Esophagus muscularis mucosa (tissue), 4 donors: ENCODE measurements around the gene PER2. TPM values are rescaled to one million over a fixed set of nuclear protein-coding genes. Genes with fewer than 3 reads are reported as not detected.

Experiments
- DNase-seq: peaks from one replicate; pipeline ENCODE4 v3.0.0-alpha.2; 2017; ENCODE audit errors: extremely low spot score
- H3K27ac ChIP-seq, 4 donors: fragments of 200-600 bp; sonication (generic); replicated peaks in 1 of 4; 1 replicate in 3 of 4; 2 replicates in 1 of 4; pipeline ENCODE4 v1.5.1; 2016 to 2019; ENCODE audit warnings: mild to moderate bottlenecking in 1 of 4
- H3K27me3 ChIP-seq, 4 donors: fragments of 200-600 bp; sonication (generic); one replicate each; pipeline versions ENCODE4 v1.5.1 to v1.6.0; 2016 to 2019
- H3K36me3 ChIP-seq, 4 donors: fragments of 200-600 bp; sonication (generic); one replicate each; pipeline ENCODE4 v1.5.1; 2016 to 2019
- H3K4me1 ChIP-seq, 4 donors: fragments of 200-600 bp; sonication (generic); one replicate each; pipeline ENCODE4 v1.5.1; 2016 to 2019
- H3K4me3 ChIP-seq, 4 donors: fragments of 200-600 bp; sonication (generic); 1 replicate in 2 of 4; 2 replicates in 2 of 4; pipeline ENCODE4 v1.5.1; 2016 to 2019; ENCODE audit warnings: mild to moderate bottlenecking in 4 of 4, moderate library complexity in 1 of 4
- H3K9me3 ChIP-seq, 4 donors: fragments of 200-600 bp; sonication (generic); 1 replicate in 3 of 4; 2 replicates in 1 of 4; pipeline ENCODE4 v1.5.1; 2016 to 2019
- CTCF ChIP-seq, 3 experiments: fragments of 200-600 bp in 2 of 3; fragments of 450-650 bp in 1 of 3; sonication (generic) in 2 of 3; IDR thresholded peaks; one replicate each; pipeline ENCODE4 v1.5.1; 2017 to 2019; ENCODE audit warnings: antibody characterized with exemption in 3 of 3, mild to moderate bottlenecking in 2 of 3, moderate library complexity in 1 of 3
- EP300 ChIP-seq: sonication (generic); formaldehyde crosslinking; IDR thresholded peaks from one replicate; pipeline ENCODE4 v1.6.1; 2017; ENCODE audit warnings: antibody characterized with exemption
- POLR2A ChIP-seq: fragments of 450-650 bp; IDR thresholded peaks from one replicate; pipeline ENCODE4 v1.6.1; 2017; ENCODE audit warnings: antibody characterized with exemption, moderate library complexity, mild to moderate bottlenecking, low read depth
- POLR2AphosphoS5 ChIP-seq, 2 donors: sonication (generic); formaldehyde crosslinking; IDR thresholded peaks; one replicate each; pipeline ENCODE4 v1.6.1; 2017; ENCODE audit warnings: antibody characterized with exemption in 2 of 2
- WGBS: methylation state at CpG from one replicate; pipeline ENCODE4 v1.1.5; 2018; 5-methylcytosine and 5-hydroxymethylcytosine counted together
- intact Hi-C: fragments of 100-400 bp; cut with DNase I; formaldehyde crosslinking; loops from one replicate; pipeline ENCODE4 v1.15.1; 2023
- total RNA-seq, 4 donors: library from RNA; depleted of rRNA; stranded (reverse); fragments of >200 nt; gene quantifications; one replicate each; pipeline versions ENCODE4 v1.1.0 to v1.2.1, GENCODE V29; 2016

The PER2 gene
- total RNA-seq, 4 donors from 2014 or later, result 9.1 to 13.1 (median 11.1) TPM

- Histone ChIP-seq H3K9me3 (no peaks in the 10 kb centered on the region), H3K4me1 (peaks cover 13 to 29% (median 24%) of the 10 kb centered on the region in 4 donors), H3K27ac (peak within 1 kb of the TSS; percentile 67 to 81 (median 79)), H3K36me3 (peaks cover 0 to 10% (median 0%) of the 10 kb centered on the region in 4 donors), H3K27me3 (no peaks in the 10 kb centered on the region), H3K4me3 (peak within 1 kb of the TSS; percentile 85 to 97 (median 88))
- TF ChIP-seq CTCF (IDR thresholded peaks at IDR 0.05), result peak in 1 of 3 experiments; percentile 22
- TF ChIP-seq EP300, result no peak
- no peak for TF ChIP-seq POLR2A
- TF ChIP-seq POLR2AphosphoS5 (IDR thresholded peaks at IDR 0.05), result peak in 1 of 2 donors; percentile 78
- no CpG with 5 or more reads among the region's 58 CpGs for WGBS
- intact Hi-C loops, result no loop called here
- peak; percentile 96 for DNase-seq
Measured at GRCh38 chr2:238320246-238320647, 31.8 kb upstream of the PER2 start, which contains the start of gene TRAF3IP1. TRAF3IP1 (plus strand) TSS chr2:238320518; CDS start chr2:238320663, 145 bp downstream.

- 93% methylated on average over 7 of the region's 13 CpGs for WGBS
- Histone ChIP-seq H3K27ac (no peak overlapping the region), H3K27me3 (peaks cover 0 to 6% (median 0%) of the 10 kb centered on the region in 4 donors), H3K4me3 (no peak overlapping the region), H3K4me1 (peaks cover 5 to 11% (median 8%) of the 10 kb centered on the region in 4 donors), H3K36me3 (no peaks in the 10 kb centered on the region), H3K9me3 (no peaks in the 10 kb centered on the region)
- TF ChIP-seq CTCF (IDR thresholded peaks at IDR 0.05) (no peak), POLR2A (no peak), POLR2AphosphoS5 (IDR thresholded peaks at IDR 0.05) (no peak), EP300 (no peak)
- intact Hi-C loops, result no loop called here
- DNase-seq, result no peak
Measured at GRCh38 chr2:238315031-238315595, 26.7 kb upstream of the PER2 start.

- DNase-seq, result no peak
- TF ChIP-seq POLR2AphosphoS5 (IDR thresholded peaks at IDR 0.05) (no peak), EP300 (no peak), CTCF (IDR thresholded peaks at IDR 0.05) (no peak), POLR2A (no peak)
- Histone ChIP-seq H3K36me3 (no peaks in the 10 kb centered on the region), H3K4me1 (peaks cover 3 to 7% (median 4%) of the 10 kb centered on the region in 4 donors), H3K4me3 (no peak overlapping the region), H3K9me3 (no peaks in the 10 kb centered on the region), H3K27ac (no peak overlapping the region), H3K27me3 (peaks cover 0 to 11% (median 0%) of the 10 kb centered on the region in 4 donors)
- intact Hi-C loops, result no loop called here
- WGBS, result 96% methylated on average over 8 of the region's 8 CpGs
Measured at GRCh38 chr2:238314576-238314975, 26.2 kb upstream of the PER2 start.

GRCh38 chr2:238313991-238314350 lies 25.6 kb upstream of the PER2 start:
- H3K36me3 ChIP-seq, result no peaks in the 10 kb centered on the region
- intact Hi-C loops, result no loop called here
- no peak overlapping the region for H3K27ac ChIP-seq
- H3K4me1 ChIP-seq, result peaks cover 0 to 1% (median 0%) of the 10 kb centered on the region in 4 donors
- H3K9me3 ChIP-seq, result no peaks in the 10 kb centered on the region
- TF ChIP-seq POLR2A (no peak), CTCF (IDR thresholded peaks at IDR 0.05) (no peak), EP300 (no peak), POLR2AphosphoS5 (IDR thresholded peaks at IDR 0.05) (no peak)
- H3K27me3 ChIP-seq, result peaks cover 0 to 11% (median 0%) of the 10 kb centered on the region in 4 donors
- no peak overlapping the region for H3K4me3 ChIP-seq
- no peak for DNase-seq
- WGBS, result 81% methylated on average over 2 of the region's 2 CpGs
